GM19452 (cell line): Measurements from ENCODE around the gene CDH13.

ENCODE experiments used
- ATAC-seq: cut with Tn5 transposase; IDR thresholded peaks from one replicate; pipeline ENCODE4 v1.9.1; 2021; ENCODE audit not compliant: unreplicated experiment

Gene CDH13

GRCh38 chr16:83533193-83533592 is 906.4 kb downstream of the CDH13 start:
- ATAC-seq, result no peak

GRCh38 chr16:83538707-83539106 is 911.9 kb downstream of the CDH13 start:
- ATAC-seq, result no peak

GRCh38 chr16:83539736-83540490 is 913.1 kb downstream of the CDH13 start:
- ATAC-seq, result no peak

GRCh38 chr16:83541231-83541630 is 914.5 kb downstream of the CDH13 start:
- ATAC-seq, result no peak

GRCh38 chr16:83542491-83542890 is 915.7 kb downstream of the CDH13 start:
- no peak for ATAC-seq

GRCh38 chr16:83549316-83550182 is 922.8 kb downstream of the CDH13 start:
- no peak for ATAC-seq

GRCh38 chr16:83550183-83550569 is 923.4 kb downstream of the CDH13 start:
- ATAC-seq, result no peak

GRCh38 chr16:83552228-83552627 is 925.5 kb downstream of the CDH13 start:
- no peak for ATAC-seq

- no peak for ATAC-seq
Measured at GRCh38 chr16:83552930-83553329, 926.2 kb downstream of the CDH13 start.

GRCh38 chr16:83554096-83554495 is 927.3 kb downstream of the CDH13 start:
- ATAC-seq, result no peak

GRCh38 chr16:83554540-83554939 is 927.8 kb downstream of the CDH13 start:
- no peak for ATAC-seq

GRCh38 chr16:83561876-83562275 is 935.1 kb downstream of the CDH13 start:
- ATAC-seq, result no peak

GRCh38 chr16:83568345-83568744 is 941.6 kb downstream of the CDH13 start:
- no peak for ATAC-seq

- ATAC-seq, result no peak
Measured at GRCh38 chr16:83574388-83574787, 947.6 kb downstream of the CDH13 start.

GRCh38 chr16:83577078-83577745 is 950.4 kb downstream of the CDH13 start:
- no peak for ATAC-seq

GRCh38 chr16:83578171-83578570 is 951.4 kb downstream of the CDH13 start:
- no peak for ATAC-seq

GRCh38 chr16:83579027-83579426 is 952.3 kb downstream of the CDH13 start:
- no peak for ATAC-seq

- no peak for ATAC-seq
Measured at GRCh38 chr16:83579436-83579835, 952.7 kb downstream of the CDH13 start.

- ATAC-seq, result peak; percentile 91
Measured at GRCh38 chr16:83581082-83581481, 954.3 kb downstream of the CDH13 start.

GRCh38 chr16:83581994-83582747 is 955.4 kb downstream of the CDH13 start:
- ATAC-seq, result no peak

- no peak for ATAC-seq
Measured at GRCh38 chr16:83586036-83586435, 959.3 kb downstream of the CDH13 start.
